ENCODE data around the gene STK10. TPM values are rescaled to one million over a fixed set of nuclear protein-coding genes. Genes with fewer than 3 reads are reported as not detected.

The STK10 gene
- total and polyA plus RNA-seq, 11 donors = 5.5 to 52.9 (median 10.2) TPM

DNA sequence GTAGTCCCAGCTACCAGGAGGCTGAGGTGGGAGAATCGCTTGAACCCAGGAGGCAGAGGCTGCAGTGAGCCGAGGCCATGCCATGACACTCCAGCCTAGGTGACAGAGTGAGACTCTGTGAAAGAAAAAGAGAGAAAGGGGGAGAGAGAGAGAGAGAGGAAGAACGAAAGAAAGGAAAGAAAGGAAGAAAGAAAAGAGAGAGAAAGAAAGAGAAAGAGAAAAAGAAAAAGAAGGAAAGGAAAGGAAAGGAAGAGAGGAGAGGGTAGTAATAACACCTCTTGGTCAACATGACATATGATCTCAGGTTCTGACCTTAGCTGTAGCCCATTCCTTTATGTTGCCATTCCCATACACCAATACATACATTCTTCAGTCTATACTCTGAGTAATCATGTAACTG, 195.7 kb downstream of the STK10 start:
- no peaks in the 10 kb centered on the region for H3K27me3 ChIP-seq
- H3K27ac ChIP-seq = no peak overlapping the region
- H3K9me3 ChIP-seq = no peaks in the 10 kb centered on the region
- no peak for TF ChIP-seq POLR2A (IDR thresholded peaks at IDR 0.05)
- TF ChIP-seq, protein P1, sequence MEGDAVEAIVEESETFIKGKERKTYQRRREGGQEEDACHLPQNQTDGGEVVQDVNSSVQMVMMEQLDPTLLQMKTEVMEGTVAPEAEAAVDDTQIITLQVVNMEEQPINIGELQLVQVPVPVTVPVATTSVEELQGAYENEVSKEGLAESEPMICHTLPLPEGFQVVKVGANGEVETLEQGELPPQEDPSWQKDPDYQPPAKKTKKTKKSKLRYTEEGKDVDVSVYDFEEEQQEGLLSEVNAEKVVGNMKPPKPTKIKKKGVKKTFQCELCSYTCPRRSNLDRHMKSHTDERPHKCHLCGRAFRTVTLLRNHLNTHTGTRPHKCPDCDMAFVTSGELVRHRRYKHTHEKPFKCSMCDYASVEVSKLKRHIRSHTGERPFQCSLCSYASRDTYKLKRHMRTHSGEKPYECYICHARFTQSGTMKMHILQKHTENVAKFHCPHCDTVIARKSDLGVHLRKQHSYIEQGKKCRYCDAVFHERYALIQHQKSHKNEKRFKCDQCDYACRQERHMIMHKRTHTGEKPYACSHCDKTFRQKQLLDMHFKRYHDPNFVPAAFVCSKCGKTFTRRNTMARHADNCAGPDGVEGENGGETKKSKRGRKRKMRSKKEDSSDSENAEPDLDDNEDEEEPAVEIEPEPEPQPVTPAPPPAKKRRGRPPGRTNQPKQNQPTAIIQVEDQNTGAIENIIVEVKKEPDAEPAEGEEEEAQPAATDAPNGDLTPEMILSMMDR (IDR thresholded peaks at IDR 0.05) = no peak
- 95 to 97% (median 96%) methylated on average over 3 of the region's 3 CpGs for WGBS, 4 donors
- H3K4me1 ChIP-seq = peaks cover 0 to 28% (median 11%) of the 10 kb centered on the region in 12 donors
- DNase-seq (no peak), ATAC-seq (no peak)
- intact Hi-C loops (cut with DNase I) = loop anchor here in 1 of 10 donors (5.0 kb wide), 1 partner anchor 60 kb away; no protein-coding TSS in a partner anchor
- H3K36me3 ChIP-seq = peaks cover 0 to 26% (median 15%) of the 10 kb centered on the region in 9 donors
- H3K4me3 ChIP-seq = no peak overlapping the region

Other genes starting within 250 kb of the STK10 start
- 100 to 1,000 TPM in 2 of 9 donors, 10 to 100 TPM in 7; 63.2 to 110 (median 85.5) TPM for gene FBXW11, start 181.6 kb downstream of the STK10 start, total RNA-seq
- 10 to 100 TPM in 1 of 2 donors, 1 to 10 TPM in 1; 7.8 to 50.5 TPM for gene FBXW11, start 181.6 kb downstream of the STK10 start, polyA plus RNA-seq
- not detected for gene EFCAB9, start 5.9 kb upstream of the STK10 start, total RNA-seq
- not detected for gene EFCAB9, start 5.9 kb upstream of the STK10 start, polyA plus RNA-seq
- 10 to 100 TPM in 3 of 9 donors, 1 to 10 TPM in 6; 9.1 to 13.3 (median 9.7) TPM for gene UBTD2, start 95.5 kb upstream of the STK10 start, total RNA-seq
- gene UBTD2, start 95.5 kb upstream of the STK10 start, polyA plus RNA-seq = 10 to 100 TPM in 1 of 2 donors, 1 to 10 TPM in 1; 5.0 to 11.6 TPM